NCI-H748 treated with DMSO at 0.1 percent for 48 hours (cell line): ENCODE measurements around the gene KIF5A.
A peak's percentile ranks its signal among the peaks of the same experiment; 100 is the strongest.
"Not testable (repeated sequence)": the region's sequence is repeated elsewhere in the genome, so short reads cannot be mapped to it uniquely, and the experiment has no call there.

ENCODE experiments used
- DNase-seq: peaks from one replicate; lab custom pipeline; 2025; lab: John Stamatoyannopoulos, UW

The KIF5A gene

DNA sequence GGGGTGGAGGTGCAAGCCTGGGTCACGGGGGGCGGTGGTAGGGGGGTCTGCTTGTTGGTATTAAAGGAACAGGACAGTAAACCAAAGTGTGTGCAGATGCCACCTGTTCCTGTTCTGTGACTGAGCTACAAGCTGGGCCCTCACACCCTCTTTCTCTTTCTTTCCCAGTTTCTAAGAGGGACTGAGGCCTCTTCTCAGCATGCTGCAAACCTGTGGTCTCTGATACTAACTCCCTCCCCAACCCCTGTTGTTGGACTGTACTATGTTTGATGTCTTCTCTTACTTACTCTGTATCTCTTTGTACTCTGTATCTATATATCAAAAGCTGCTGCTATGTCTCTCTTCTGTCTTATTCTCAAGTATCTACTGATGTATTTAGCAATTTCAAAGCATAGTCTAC, 34.2 kb downstream of the KIF5A start:
- DNase-seq: no peak

DNA sequence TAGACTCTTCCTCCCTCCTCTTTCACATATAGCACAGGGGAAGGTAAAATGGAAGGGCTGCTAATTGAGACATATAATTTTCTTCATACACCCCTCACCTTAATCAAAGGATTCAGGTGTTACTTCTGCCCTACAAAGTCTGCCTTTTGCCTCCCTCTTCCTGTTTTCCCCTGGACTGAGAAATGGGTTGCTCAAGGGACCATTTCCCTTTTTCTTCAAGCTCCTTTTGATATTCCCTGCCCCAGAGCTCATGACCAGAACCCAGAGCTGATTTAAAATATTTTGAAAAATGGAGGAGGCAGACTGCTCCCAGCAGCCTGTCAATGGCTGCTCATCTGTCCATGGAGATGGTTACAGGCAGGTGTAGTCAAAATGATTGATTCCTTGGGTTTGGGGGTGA, 34.8 kb downstream of the KIF5A start:
- DNase-seq: no peak

- no peak for DNase-seq
Observed at GRCh38 chr12:57585156-57585555, 35.3 kb downstream of the KIF5A start.

DNA sequence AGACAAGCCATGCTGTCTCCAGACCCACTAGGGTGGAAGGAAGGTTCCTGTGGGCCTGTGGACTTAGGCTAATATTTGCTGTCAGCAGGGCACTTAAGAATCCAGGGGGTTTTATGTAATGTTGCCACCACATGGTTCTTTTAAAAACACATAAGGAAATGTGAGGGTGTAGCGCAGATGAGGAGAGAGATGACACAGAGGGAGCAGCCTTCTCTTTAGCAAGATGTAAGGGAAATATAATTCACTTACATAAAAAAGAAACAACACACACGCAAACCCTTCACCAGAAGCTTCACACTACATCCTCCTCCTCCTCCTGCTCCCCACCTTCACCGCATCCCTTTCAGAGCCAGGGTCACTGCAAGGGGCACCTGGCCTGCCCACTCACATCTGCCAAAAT, 36.3 kb downstream of the KIF5A start:
- DNase-seq: no peak

- DNase-seq: no peak
Observed at GRCh38 chr12:57586832-57587429, 37.1 kb downstream of the KIF5A start.

DNA sequence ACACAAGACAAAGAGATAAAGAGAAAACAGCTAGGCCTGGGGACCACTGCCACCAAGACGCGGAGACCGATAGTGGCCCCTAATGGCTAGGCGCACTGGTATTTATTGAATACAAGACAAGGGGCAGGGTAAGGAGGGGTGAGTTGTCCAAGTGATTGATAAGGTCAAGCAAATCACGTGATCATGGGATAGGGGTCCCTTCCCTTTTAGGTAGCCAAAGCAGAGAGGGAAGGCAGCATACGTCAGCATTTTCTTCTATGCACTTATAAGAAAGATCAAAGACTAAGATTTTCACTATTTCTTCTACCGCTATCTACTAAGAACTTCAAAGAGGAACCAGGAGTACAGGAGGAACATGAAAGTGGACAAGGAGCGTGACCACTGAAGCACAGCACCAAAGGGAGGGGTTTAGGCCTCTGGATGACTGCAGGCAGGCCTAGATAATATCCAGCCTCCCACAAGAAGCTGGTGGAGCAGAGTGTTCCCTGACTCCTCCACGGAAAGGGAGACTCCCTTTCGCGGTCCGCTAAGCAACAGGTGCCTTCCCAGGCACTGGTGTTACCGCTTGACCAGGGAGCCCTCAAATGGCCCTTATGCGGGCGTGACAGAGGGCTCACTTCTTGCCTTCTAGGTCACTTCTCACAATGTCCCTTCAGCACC, 39.2 kb downstream of the KIF5A start:
- not testable (repeated sequence) for DNase-seq

- DNase-seq: no peak
Observed at GRCh38 chr12:57590479-57590863, 40.6 kb downstream of the KIF5A start.

- peak; percentile 82 for DNase-seq
Observed at GRCh38 chr12:57590864-57591781, 41.3 kb downstream of the KIF5A start, which contains the start of gene PIP4K2C. TSS of gene PIP4K2C (plus strand) at chr12:57591192. CDS start at chr12:57591290, 98 bp downstream.

DNA sequence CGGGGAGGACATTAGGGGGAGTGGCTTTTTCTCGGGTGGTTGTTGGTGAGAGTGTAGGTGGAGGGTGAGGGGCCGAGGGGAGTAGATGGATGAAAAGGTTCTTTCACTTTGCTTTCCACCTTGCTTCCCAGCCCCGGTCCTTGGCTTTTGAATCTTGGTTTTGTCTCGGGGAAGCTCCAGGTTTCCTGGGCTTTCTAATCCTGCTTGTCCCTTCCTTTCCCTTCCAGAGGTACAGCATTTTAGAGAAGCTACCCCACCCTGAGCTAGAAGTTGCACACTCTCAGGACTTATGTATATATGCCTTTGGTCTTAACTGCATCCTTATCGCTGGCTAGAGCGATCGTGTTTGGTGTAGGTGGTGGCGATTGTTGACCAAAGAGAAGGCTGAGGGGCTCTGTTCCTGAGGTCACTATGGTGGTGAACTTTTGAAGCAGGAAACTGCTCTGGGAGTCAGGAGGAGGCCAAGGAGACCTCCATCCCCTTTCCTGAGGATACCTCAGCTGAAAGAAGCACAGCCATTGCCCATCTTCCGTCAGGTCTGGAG, 42.0 kb downstream of the KIF5A start:
- no peak for DNase-seq

- no peak for DNase-seq
Observed at GRCh38 chr12:57592551-57593165, 42.8 kb downstream of the KIF5A start.

GRCh38 chr12:57593187-57593586, 43.3 kb downstream of the KIF5A start:
- DNase-seq: no peak

DNA sequence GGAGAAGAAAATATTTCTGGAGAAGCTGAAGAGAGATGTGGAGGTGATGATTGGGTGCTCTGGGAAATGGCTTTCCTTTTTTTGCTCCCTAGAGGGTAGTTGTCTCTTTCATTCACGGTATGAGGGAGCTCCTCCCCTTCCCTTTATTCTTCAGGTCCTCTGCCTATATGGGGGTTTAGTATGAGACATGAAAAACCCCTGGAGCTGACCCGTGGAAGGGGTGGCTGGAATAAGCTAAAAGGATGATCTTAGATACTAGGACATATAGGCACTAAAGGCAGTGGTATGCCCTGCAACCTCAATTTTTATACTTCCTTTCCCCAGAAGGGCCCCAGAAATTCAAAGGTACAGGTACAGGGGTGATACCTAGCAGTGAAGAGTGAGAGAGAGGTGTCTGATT, 50.6 kb downstream of the KIF5A start:
- no peak for DNase-seq

GRCh38 chr12:57602544-57602943, 52.7 kb downstream of the KIF5A start:
- DNase-seq: no peak

DNA sequence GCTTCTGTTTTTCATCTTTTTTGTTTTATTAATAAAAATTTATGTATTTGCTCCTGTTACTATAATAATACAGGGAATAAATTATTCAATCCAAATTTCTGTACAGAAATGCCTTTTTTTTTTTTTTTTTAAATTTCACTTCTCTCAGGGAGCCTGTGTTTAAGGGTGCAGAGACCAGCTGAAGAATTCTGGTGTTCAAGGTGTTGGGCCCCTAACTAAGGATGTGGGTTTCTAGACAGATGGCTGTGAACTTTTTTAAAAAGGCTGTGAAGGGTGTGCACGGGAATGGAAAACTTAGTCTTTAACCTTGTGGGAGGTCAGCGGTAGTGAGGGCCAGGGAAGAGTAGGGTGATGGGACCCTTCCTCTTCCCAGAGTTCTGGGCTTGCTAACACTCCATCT, 53.5 kb downstream of the KIF5A start:
- DNase-seq: no peak

DNA sequence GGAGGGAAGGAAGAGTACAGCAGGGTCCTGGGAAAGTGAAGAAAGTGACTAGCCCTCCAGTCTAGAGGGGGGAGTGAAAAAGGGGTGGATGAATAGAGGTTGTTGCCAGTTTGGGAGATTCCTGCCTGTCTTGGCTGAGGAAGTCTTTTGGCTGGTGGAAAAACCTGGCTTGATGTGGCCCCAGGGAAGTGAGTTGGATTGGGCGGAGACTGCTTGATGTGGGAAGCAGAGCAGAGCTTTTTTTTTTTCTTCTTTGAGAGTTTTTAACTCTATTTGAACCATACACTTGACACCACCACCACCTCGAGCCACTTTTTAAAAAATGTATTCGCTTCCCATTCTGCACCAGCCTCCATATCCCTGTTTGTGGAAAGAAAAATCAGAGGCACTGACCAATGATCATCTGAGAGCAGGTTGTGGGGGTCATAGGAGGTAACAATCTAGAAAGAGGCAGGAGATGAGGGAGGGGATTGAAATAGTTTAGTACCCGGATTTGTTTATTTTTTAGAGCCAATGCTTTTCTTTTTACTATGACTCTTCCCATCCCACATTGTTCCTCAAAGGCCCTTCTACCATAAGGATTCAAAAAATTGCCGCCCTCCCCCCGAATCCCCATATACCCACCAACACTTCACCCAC, 54.1 kb downstream of the KIF5A start:
- DNase-seq: no peak

DNA sequence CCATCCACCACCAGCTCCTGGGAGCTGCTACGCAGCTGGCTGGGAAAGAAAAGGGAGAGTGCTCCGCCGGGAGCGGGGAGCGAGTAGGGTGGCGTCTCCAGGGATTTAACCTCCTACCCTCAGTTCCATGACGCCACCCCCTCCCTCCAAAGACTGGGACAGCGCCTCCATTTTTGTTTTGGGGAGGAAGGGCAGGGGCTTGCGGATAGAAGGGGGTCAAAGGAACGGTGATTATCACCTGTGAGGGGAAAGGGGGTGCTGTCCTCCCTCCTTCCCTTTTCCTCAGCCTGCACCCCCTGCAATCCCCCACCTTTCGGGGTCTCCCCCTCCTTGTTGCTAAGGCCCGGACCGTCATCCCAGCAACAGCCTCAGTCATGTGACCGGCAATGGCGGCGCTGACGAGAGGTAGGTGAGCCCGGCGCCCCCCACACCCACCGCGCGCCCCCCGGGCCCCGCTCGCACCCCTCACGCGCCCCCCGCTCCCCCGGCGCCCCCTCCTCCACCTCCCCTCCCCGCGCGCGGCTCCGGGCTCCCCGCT, 54.7 kb downstream of the KIF5A start, which contains the start of gene DTX3:
Gene DTX3, plus strand, starts transcription at position 371 of the 538 bp plus-strand sequence. CDS start 1,694 bp downstream, outside the sequence.
- no peak for DNase-seq

- no peak for DNase-seq
Observed at GRCh38 chr12:57604992-57605810, 55.4 kb downstream of the KIF5A start.

DNA sequence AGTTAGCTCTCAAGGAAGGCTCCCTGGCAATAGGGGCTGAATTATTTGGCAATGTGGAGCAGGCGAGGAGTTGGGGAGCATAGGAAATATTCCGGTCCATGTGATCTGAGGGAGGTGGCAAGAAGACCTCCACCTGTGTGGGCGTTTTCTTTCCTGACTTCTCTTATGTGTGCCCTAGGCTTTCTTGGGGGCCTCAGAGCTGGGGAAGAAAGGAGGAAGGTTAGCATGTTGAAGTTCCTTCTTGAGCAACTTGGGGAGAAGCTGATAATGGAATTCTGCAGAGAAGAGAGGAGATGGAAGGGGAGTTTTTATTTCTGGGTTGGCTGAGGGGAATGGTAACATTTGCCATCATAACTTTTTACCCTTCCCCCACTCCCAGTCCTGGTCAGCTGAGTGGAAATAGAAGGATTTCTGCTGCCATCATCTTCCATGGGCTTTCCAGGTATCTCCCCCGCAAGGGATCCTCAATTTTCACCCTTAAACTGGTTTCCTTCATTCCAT, 56.0 kb downstream of the KIF5A start:
- DNase-seq: no peak

DNA sequence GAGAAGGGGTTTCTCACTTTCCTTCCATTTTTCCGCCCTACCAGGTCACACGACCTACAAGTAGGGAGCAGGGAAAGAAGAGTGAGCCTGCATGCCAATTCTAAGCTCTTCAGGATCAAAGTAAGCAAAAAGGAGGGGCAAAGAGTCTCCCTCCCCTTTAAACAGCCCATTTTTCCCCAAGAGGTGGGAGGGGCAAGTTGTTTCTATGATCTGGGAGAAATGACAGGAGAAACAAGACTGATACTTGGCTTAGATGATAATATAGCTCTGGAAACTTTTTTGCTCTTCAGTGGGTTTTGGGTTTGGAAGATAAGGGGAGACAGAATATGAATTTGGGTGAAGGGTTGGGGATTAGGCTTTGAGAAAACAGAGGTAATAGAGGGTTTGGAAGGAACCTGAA, 56.6 kb downstream of the KIF5A start:
- DNase-seq: no peak

- DNase-seq: no peak
Observed at GRCh38 chr12:57606821-57607220, 57.0 kb downstream of the KIF5A start.
